Activated naive CD4-positive, alpha-beta T cell treated with anti-CD3 and anti-CD28 coated beads for 36 hours (primary cell): ENCODE measurements around the gene KIF26B. TPM values are rescaled to one million over a fixed set of nuclear protein-coding genes. Genes with fewer than 3 reads are reported as not detected.

Experiments
- CTCF ChIA-PET: fragments of 350-600 bp; sonication (Branson Sonifier 250); formaldehyde crosslinking; loops from one replicate; lab custom pipeline; 2021; ENCODE audit warnings: antibody characterized with exemption; lab: Charles Lee
- DNase-seq: peaks from one replicate; pipeline ENCODE4 v3.0.0-alpha.2; 2020
- H3K27ac Mint-ChIP-seq: one replicate; pipeline ENCODE4 v1.8.0; 2021; ENCODE audit warnings: mild to moderate bottlenecking, mixed read lengths
- H3K27me3 Mint-ChIP-seq: one replicate; pipeline ENCODE4 v1.8.0; 2021; ENCODE audit warnings: low read depth, mixed read lengths
- H3K36me3 Mint-ChIP-seq: one replicate; pipeline ENCODE4 v1.8.0; 2021; ENCODE audit warnings: low read depth, mixed read lengths
- H3K4me1 Mint-ChIP-seq: one replicate; pipeline ENCODE4 v1.8.0; 2021; ENCODE audit warnings: low read depth, mixed read lengths
- H3K4me3 Mint-ChIP-seq: one replicate; pipeline ENCODE4 v1.8.0; 2021; ENCODE audit warnings: mild to moderate bottlenecking, moderate library complexity, mixed read lengths
- H3K9me3 Mint-ChIP-seq: one replicate; pipeline ENCODE4 v1.8.0; 2021; ENCODE audit warnings: mixed read lengths
- intact Hi-C: fragments of 100-400 bp; cut with micrococcal nuclease; formaldehyde crosslinking; loops from one replicate; pipeline ENCODE4 v1.15.1; 2023
- total RNA-seq, 2 experiments: library from RNA; stranded (reverse); gene quantifications; one replicate each; pipeline ENCODE4 v1.2.3, GENCODE V29; 2021

The KIF26B gene
- total RNA-seq, 2 experiments from 2014 or later: 0.05 TPM; not detected in 1

GRCh38 chr1:245641384-245641783 lies 486.6 kb downstream of the KIF26B start:
- CTCF ChIA-PET: no interaction called here
- Mint-ChIP-seq H3K27me3 (peaks cover 8% of the 10 kb centered on the region), H3K9me3 (peaks cover 27% of the 10 kb centered on the region), H3K4me1 (no peaks in the 10 kb centered on the region), H3K36me3 (peaks cover 6% of the 10 kb centered on the region), H3K27ac (no peak overlapping the region), H3K4me3 (no peak overlapping the region)
- intact Hi-C loops: no loop called here
- no peak for DNase-seq

DNA sequence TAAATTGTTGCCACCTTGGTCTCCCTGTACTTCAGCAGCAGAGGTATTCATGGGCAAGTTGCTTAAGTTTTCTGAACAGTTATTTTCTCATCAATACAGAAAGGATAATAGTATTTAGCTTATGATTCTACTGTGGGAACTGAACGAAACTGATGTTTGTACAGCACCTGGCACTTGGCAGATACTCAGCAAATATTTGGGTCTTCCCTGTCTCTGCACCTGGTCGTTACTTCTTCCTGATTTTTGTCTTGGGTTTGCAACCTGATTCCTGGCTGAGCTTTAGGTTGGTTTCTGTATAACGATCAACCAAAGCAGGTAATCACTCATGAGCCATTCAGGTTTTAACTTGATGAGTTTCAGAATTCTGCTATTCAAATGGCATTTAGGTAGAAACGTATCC lies 490.6 kb downstream of the KIF26B start:
- intact Hi-C loops: no loop called here
- H3K9me3 Mint-ChIP-seq: peaks cover 20% of the 10 kb centered on the region
- peaks cover 16% of the 10 kb centered on the region for H3K27me3 Mint-ChIP-seq

GRCh38 chr1:245645894-245646293 lies 491.1 kb downstream of the KIF26B start:
- intact Hi-C loops: no loop called here

More for the DNA sequence above, 490.6 kb downstream of the KIF26B start:
- Mint-ChIP-seq H3K4me1 (no peaks in the 10 kb centered on the region), H3K27ac (no peak overlapping the region), H3K4me3 (no peak overlapping the region), H3K36me3 (peaks cover 8% of the 10 kb centered on the region)
- no peak for DNase-seq
- CTCF ChIA-PET: no interaction called here

GRCh38 chr1:245648749-245649522 lies 494.2 kb downstream of the KIF26B start:
- CTCF ChIA-PET: no interaction called here
- peak; percentile 18 for DNase-seq

More at GRCh38 chr1:245645894-245646293, 491.1 kb downstream of the KIF26B start:
- Mint-ChIP-seq H3K9me3 (peaks cover 19% of the 10 kb centered on the region), H3K4me3 (no peak overlapping the region), H3K4me1 (no peaks in the 10 kb centered on the region), H3K36me3 (peaks cover 8% of the 10 kb centered on the region), H3K27me3 (peaks cover 20% of the 10 kb centered on the region), H3K27ac (no peak overlapping the region)
- CTCF ChIA-PET: no interaction called here
- DNase-seq: no peak

DNA sequence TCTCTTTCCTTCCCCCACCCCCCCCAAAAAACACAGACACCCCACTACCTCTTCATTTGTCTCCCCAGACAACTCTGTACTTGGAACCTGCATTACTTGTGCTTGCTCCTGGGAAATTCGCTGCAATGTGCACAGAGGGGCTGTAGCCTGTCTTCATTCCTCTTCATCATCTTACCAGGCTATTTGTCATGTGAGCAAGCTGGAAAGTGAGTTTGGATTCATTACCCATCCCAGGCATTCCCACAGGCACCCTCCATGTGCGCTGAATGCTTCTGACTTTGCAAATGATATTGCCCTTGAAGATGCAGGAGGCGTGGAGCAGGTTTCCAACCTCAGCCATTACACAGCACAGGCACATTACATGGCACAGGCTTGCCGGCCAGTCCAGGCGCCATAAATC lies 494.9 kb downstream of the KIF26B start:
- Mint-ChIP-seq H3K4me1 (no peaks in the 10 kb centered on the region), H3K27me3 (peaks cover 14% of the 10 kb centered on the region), H3K9me3 (peaks cover 5% of the 10 kb centered on the region), H3K36me3 (peaks cover 2% of the 10 kb centered on the region), H3K27ac (no peak overlapping the region), H3K4me3 (no peak overlapping the region)
- CTCF ChIA-PET: no interaction called here
- intact Hi-C loops: no loop called here
- no peak for DNase-seq

More at GRCh38 chr1:245648749-245649522, 494.2 kb downstream of the KIF26B start:
- peaks cover 2% of the 10 kb centered on the region for H3K36me3 Mint-ChIP-seq
- H3K27me3 Mint-ChIP-seq: peaks cover 14% of the 10 kb centered on the region
- intact Hi-C loops: no loop called here
- peaks cover 5% of the 10 kb centered on the region for H3K9me3 Mint-ChIP-seq
- no peaks in the 10 kb centered on the region for H3K4me1 Mint-ChIP-seq
- no peak overlapping the region for H3K27ac Mint-ChIP-seq
- H3K4me3 Mint-ChIP-seq: no peak overlapping the region

DNA sequence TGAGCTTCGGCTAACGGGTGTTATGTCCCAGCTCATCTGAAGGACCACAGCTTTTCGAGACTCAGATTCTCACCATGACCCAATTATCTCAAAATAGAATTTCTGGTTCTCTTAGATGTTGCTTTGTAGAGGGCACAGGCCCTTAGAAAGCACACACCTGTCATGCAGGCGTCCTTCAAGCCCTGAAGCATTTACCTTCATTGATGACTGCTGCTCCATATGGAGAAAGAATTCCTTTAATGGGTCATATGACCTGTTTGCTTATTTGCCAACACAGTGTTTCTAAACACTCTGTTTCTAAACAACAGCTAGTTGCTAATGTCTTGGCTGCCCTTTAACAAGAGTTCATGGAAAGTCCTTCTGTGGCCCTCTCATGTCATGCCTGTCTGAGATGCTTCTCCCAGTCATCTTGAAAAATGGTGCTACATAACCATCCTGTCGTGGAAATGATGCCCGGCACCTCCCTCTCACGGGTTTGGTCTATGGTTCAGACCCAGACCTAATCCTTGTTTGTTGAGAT lies 495.7 kb downstream of the KIF26B start:
- no peaks in the 10 kb centered on the region for H3K4me1 Mint-ChIP-seq
- no peak overlapping the region for H3K27ac Mint-ChIP-seq
- no peak overlapping the region for H3K4me3 Mint-ChIP-seq
- peaks cover 2% of the 10 kb centered on the region for H3K36me3 Mint-ChIP-seq
- DNase-seq: no peak
- peaks cover 14% of the 10 kb centered on the region for H3K27me3 Mint-ChIP-seq
- peaks cover 3% of the 10 kb centered on the region for H3K9me3 Mint-ChIP-seq
- CTCF ChIA-PET: no interaction called here
- intact Hi-C loops: no loop called here

- CTCF ChIA-PET: no interaction called here
- Mint-ChIP-seq H3K4me1 (no peaks in the 10 kb centered on the region), H3K27me3 (peaks cover 14% of the 10 kb centered on the region), H3K4me3 (no peak overlapping the region), H3K9me3 (peaks cover 3% of the 10 kb centered on the region), H3K36me3 (peaks cover 2% of the 10 kb centered on the region), H3K27ac (no peak overlapping the region)
- intact Hi-C loops: no loop called here
- no peak for DNase-seq
These were observed 496.3 kb downstream of the KIF26B start for GRCh38 chr1:245651093-245651492.

- Mint-ChIP-seq H3K9me3 (peaks cover 3% of the 10 kb centered on the region), H3K4me3 (no peak overlapping the region), H3K36me3 (peaks cover 2% of the 10 kb centered on the region), H3K27ac (no peak overlapping the region), H3K4me1 (no peaks in the 10 kb centered on the region), H3K27me3 (peaks cover 14% of the 10 kb centered on the region)
- CTCF ChIA-PET: no interaction called here
- intact Hi-C loops: no loop called here
- DNase-seq: no peak
These were observed 497.3 kb downstream of the KIF26B start for GRCh38 chr1:245652116-245652515.

DNA sequence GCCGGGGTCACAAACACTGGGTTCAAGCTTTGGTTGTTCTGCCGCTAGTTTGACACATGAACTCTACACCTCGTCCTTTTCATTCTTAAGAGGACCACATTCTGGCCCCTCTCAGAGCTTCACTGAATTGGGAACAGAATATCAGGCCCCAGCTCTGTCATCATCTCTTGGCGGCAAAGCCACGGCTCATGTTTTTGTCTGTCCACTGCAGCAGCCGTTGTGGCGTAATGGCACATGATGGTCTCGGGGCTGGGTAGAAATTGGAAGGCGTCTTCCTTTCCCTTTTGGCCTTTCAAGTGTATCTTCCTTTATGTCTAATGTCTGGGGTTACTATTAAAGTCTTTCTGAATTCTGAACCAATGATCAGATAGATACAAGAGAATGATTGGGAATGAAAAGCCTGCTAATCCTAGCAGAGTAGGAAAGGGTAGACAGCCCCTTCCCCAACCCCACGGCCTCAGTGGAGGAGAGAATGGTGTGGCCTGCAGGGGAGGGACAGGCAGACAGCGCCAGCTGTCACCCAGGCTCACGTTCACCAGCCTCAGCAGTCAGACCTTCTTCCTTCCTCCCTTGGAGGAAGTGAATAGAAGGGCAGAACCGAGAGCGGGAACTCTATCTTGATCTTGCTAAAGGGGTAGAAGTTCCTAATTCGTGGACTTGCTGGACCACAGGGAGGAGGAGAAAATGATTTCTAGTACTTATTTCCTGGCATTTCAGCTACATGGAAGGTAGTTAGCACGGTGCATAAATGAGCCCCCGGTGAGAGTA lies 498.1 kb downstream of the KIF26B start:
- Mint-ChIP-seq H3K36me3 (peaks cover 2% of the 10 kb centered on the region), H3K27me3 (peaks cover 13% of the 10 kb centered on the region), H3K4me3 (no peak overlapping the region), H3K27ac (no peak overlapping the region), H3K4me1 (no peaks in the 10 kb centered on the region), H3K9me3 (peaks cover 3% of the 10 kb centered on the region)
- DNase-seq: no peak
- intact Hi-C loops: no loop called here
- CTCF ChIA-PET: no interaction called here

DNA sequence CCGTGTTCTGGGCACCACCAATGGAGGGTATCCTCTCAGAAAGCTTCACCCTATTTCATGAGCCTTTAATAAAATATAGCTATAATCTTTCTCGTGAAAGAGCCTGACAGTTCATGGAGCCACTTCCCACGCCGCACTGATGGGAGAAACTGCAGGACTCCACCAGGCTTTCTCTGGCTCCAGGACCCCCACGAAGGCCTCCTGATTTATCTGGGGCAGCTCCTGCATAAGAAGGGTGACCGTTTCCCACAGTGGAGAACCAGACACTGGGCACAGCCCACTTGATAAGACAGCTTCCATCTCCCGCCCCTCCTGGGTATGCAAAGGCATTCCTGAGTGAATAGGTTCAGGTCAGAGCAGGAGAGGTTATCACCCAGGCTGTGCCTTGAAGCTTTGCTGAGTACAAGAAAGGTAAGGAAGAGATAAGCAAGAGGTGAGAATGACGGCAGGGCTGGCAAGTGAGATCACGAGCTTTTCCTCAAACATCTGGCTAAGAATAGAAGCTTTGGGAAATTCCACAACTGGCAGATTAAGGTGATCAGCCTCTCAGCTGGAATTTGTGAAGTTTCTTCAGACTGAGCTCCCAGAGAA lies 499.8 kb downstream of the KIF26B start:
- DNase-seq: no peak
- Mint-ChIP-seq H3K4me3 (no peak overlapping the region), H3K36me3 (no peaks in the 10 kb centered on the region), H3K27me3 (peaks cover 6% of the 10 kb centered on the region), H3K9me3 (peaks cover 3% of the 10 kb centered on the region), H3K4me1 (no peaks in the 10 kb centered on the region), H3K27ac (no peak overlapping the region)
- CTCF ChIA-PET: no interaction called here
- intact Hi-C loops: no loop called here

DNA sequence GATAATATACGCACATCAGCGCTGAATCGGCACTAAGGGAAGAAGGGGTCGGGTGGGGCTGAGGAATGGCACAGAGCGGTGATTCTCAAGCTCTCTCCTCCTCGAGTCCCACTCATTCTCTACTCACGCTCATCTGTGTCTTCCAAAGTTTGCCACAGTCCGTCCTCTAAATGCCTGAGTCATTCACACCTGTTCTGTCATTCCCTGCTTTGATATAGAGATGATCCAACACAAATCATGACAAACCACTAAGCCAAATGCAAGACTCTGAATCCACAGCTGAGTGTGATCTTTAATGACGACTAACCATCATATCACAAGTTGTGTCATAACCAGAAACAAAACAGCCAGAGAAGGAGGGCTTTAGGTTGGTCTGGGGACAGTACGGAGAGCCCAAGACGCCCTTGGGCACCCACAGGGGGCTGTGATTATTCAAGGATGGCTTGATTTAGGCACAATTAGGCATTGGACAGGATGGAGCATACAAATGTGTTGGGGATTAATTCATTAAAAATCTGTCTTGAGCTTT lies 501.5 kb downstream of the KIF26B start:
- H3K4me1 Mint-ChIP-seq: no peaks in the 10 kb centered on the region
- H3K36me3 Mint-ChIP-seq: no peaks in the 10 kb centered on the region
- CTCF ChIA-PET: no interaction called here
- H3K9me3 Mint-ChIP-seq: peaks cover 3% of the 10 kb centered on the region
- DNase-seq: no peak
- intact Hi-C loops: no loop called here
- H3K27ac Mint-ChIP-seq: no peak overlapping the region
- no peaks in the 10 kb centered on the region for H3K27me3 Mint-ChIP-seq
- no peak overlapping the region for H3K4me3 Mint-ChIP-seq

DNA sequence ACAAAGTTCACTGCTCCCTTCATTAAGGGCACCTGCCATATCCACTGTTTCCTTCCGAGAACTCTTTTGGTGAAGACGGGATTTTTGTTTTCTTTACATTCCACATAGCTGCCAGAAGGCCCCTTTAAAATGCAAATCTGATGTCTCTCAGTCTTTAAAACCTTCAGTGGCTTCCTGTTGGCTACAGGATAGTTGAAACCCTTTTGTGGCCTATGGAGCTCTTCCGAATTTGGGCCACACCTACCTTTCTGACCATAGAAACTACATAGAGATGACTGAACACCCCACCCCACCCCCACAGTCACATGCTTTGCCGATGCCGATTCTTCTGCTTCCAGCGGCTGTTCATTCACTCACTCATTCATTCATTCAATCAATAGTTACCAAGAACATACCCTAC lies 502.6 kb downstream of the KIF26B start:
- Mint-ChIP-seq H3K27ac (no peak overlapping the region), H3K4me1 (no peaks in the 10 kb centered on the region), H3K36me3 (no peaks in the 10 kb centered on the region), H3K9me3 (peaks cover 3% of the 10 kb centered on the region), H3K4me3 (no peak overlapping the region), H3K27me3 (no peaks in the 10 kb centered on the region)
- DNase-seq: no peak
- intact Hi-C loops: no loop called here
- CTCF ChIA-PET: no interaction called here
